OCI-LY1 (cell line): ENCODE measurements around the gene LRTM2.

Experiments
- H2AFZ ChIP-seq: fragments of 200-600 bp; sonication (generic), shearing (Covaris generic); 2 replicates; pipeline ENCODE4 v1.6.0; 2014; ENCODE audit warnings: antibody characterized with exemption, mild to moderate bottlenecking, low read length
- H3F3A ChIP-seq: fragments of 200-600 bp; sonication (generic), shearing (Covaris generic); 2 replicates; pipeline ENCODE4 v1.6.0; 2014; ENCODE audit warnings: mild to moderate bottlenecking, antibody characterized with exemption, low read length, moderate library complexity; ENCODE audit not compliant: insufficient read depth
- H3K27ac ChIP-seq: fragments of 200-600 bp; sonication (generic); 2 replicates; pipeline ENCODE4 v1.5.1; 2014; ENCODE audit warnings: low read length, mixed run types, mild to moderate bottlenecking, low read depth; ENCODE audit not compliant: poor library complexity, severe bottlenecking
- H3K27me3 ChIP-seq: fragments of 200-600 bp; sonication (generic); 2 replicates; pipeline ENCODE4 v1.6.0; 2014; ENCODE audit warnings: antibody characterized with exemption, mild to moderate bottlenecking, low read length, moderate library complexity; ENCODE audit not compliant: insufficient read depth
- H3K36me3 ChIP-seq: fragments of 200-600 bp; sonication (generic); 2 replicates; pipeline ENCODE4 v1.6.1; 2014; ENCODE audit warnings: mild to moderate bottlenecking, antibody characterized with exemption, low read length, moderate library complexity, mixed read lengths; ENCODE audit not compliant: insufficient read depth
- H3K4me1 ChIP-seq: fragments of 200-600 bp; sonication (generic); 2 replicates; pipeline ENCODE4 v1.5.1; 2014; ENCODE audit warnings: mild to moderate bottlenecking, low read length, moderate library complexity; ENCODE audit not compliant: insufficient read depth, severe bottlenecking
- H3K4me2 ChIP-seq: fragments of 200-600 bp; sonication (generic), shearing (Covaris generic); 2 replicates; pipeline ENCODE4 v1.6.1; 2014; ENCODE audit warnings: low read length
- H3K4me3 ChIP-seq: fragments of 200-600 bp; sonication (generic); 2 replicates; pipeline ENCODE4 v1.5.1; 2014; ENCODE audit warnings: low read length, low read depth, mild to moderate bottlenecking, mixed read lengths; ENCODE audit not compliant: poor library complexity, severe bottlenecking
- H3K79me2 ChIP-seq: fragments of 200-600 bp; shearing (Covaris generic); 2 replicates; pipeline ENCODE4 v1.6.1; 2016; ENCODE audit warnings: mixed run types, low read length, mixed read lengths; ENCODE audit not compliant: insufficient read depth
- H3K9ac ChIP-seq: fragments of 200-600 bp; sonication (generic), shearing (Covaris generic); 2 replicates; pipeline ENCODE4 v1.6.1; 2014; ENCODE audit warnings: mild to moderate bottlenecking, low read length, mixed read lengths
- H3K9me2 ChIP-seq: fragments of 200-600 bp; sonication (generic), shearing (Covaris generic); 2 replicates; pipeline ENCODE4 v1.6.1; 2014; ENCODE audit warnings: low read depth, mild to moderate bottlenecking, low read length, mixed read lengths
- H3K9me3 ChIP-seq: fragments of 200-600 bp; shearing (Covaris generic); 2 replicates; pipeline ENCODE4 v1.6.1; 2014; ENCODE audit warnings: low read length, mixed read lengths
- H4K20me1 ChIP-seq: fragments of 200-600 bp; sonication (generic), shearing (Covaris generic); 2 replicates; pipeline ENCODE4 v1.6.0; 2016; ENCODE audit warnings: mild to moderate bottlenecking, low read length; ENCODE audit not compliant: insufficient read depth
- CTCF ChIP-seq: fragments of 200-600 bp; sonication (generic), shearing (Covaris generic); IDR thresholded peaks from 2 replicates; pipeline ENCODE4 v1.5.1; 2017; ENCODE audit warnings: mild to moderate bottlenecking, antibody characterized with exemption, low read length, moderate library complexity, mixed read lengths
- EZH2 ChIP-seq: fragments of 200-600 bp; sonication (generic), shearing (Covaris generic); IDR thresholded peaks from 2 replicates; pipeline ENCODE4 v1.8.0; 2017; ENCODE audit warnings: borderline replicate concordance, mixed run types, mild to moderate bottlenecking, antibody characterized with exemption, low read length, moderate library complexity, mixed read lengths

Gene LRTM2

GRCh38 chr12:1799882-1800400, 20.4 kb upstream of the LRTM2 start:
- no peak overlapping the region for H3K9ac ChIP-seq
- no peaks in the 10 kb centered on the region for H3K27me3 ChIP-seq
- H3K36me3 ChIP-seq, result no peaks in the 10 kb centered on the region
- no peak overlapping the region for H2AFZ ChIP-seq
- TF ChIP-seq CTCF (no peak), EZH2 (no peak)
- H3K27ac ChIP-seq, result no peak overlapping the region
- H3K4me3 ChIP-seq, result no peak overlapping the region
- H3K79me2 ChIP-seq, result no peaks in the 10 kb centered on the region
- H3K4me2 ChIP-seq, result no peak overlapping the region
- H3F3A ChIP-seq, result no peaks in the 10 kb centered on the region
- no peaks in the 10 kb centered on the region for H3K9me2 ChIP-seq
- H3K4me1 ChIP-seq, result peaks cover 30% of the 10 kb centered on the region
- no peaks in the 10 kb centered on the region for H4K20me1 ChIP-seq
- H3K9me3 ChIP-seq, result no peaks in the 10 kb centered on the region

DNA sequence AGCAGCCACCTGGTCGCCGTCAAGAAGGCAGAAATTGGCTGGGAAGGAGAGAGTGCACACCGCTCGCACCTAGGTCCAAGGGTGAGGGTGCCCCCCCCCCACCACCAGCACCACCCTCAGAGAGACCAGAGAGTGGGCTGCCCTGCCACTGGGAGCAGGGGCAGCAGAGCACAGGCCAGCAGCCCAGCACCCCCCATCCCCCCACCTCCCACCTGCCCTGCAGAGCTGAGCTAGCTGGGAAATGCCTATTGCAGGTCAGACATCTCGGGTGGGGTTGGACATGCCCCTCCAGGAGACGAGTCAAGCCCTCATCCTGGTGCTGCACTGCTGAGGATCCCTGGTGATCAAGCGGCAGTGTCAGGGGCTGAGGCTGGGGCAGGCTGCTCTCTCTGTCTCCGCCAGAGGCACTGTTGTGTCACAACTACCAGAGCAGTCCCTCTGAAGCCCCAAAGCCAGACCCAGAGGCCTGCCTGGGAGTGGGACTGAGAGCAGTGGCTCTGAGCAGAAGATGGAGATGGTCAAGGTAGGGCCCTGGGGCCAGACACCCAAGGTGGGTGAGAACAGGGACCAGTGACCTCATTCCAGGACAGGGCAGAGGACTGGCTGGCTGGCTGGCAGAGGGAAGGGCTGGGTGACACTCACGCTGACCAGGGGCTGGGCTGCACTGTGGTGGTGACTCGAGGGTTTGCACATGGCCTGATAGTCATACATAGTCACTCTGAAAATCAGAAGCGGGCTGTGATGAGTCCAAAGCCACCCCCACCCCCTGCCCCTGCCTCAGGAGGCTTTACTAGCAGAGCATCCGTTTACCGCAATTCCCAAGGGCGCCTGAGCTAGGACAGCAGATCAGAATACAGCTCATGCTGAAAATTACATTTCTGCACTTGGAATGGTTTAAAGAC, 19.7 kb upstream of the LRTM2 start:
- H3K4me2 ChIP-seq, result no peak overlapping the region
- H3K9ac ChIP-seq, result no peak overlapping the region
- no peak overlapping the region for H3K27ac ChIP-seq
- H2AFZ ChIP-seq, result no peak overlapping the region
- no peaks in the 10 kb centered on the region for H4K20me1 ChIP-seq
- H3F3A ChIP-seq, result no peaks in the 10 kb centered on the region
- H3K9me3 ChIP-seq, result no peaks in the 10 kb centered on the region
- no peaks in the 10 kb centered on the region for H3K9me2 ChIP-seq
- no peaks in the 10 kb centered on the region for H3K79me2 ChIP-seq
- H3K4me1 ChIP-seq, result peaks cover 28% of the 10 kb centered on the region
- H3K27me3 ChIP-seq, result no peaks in the 10 kb centered on the region
- no peak overlapping the region for H3K4me3 ChIP-seq
- TF ChIP-seq EZH2, result no peak
- TF ChIP-seq CTCF, result peak; percentile 74
- H3K36me3 ChIP-seq, result no peaks in the 10 kb centered on the region

- H3K27me3 ChIP-seq, result no peaks in the 10 kb centered on the region
- H3K9ac ChIP-seq, result no peak overlapping the region
- H2AFZ ChIP-seq, result no peak overlapping the region
- no peaks in the 10 kb centered on the region for H3F3A ChIP-seq
- no peaks in the 10 kb centered on the region for H3K9me3 ChIP-seq
- no peaks in the 10 kb centered on the region for H3K9me2 ChIP-seq
- H3K4me1 ChIP-seq, result peaks cover 22% of the 10 kb centered on the region
- H3K79me2 ChIP-seq, result no peaks in the 10 kb centered on the region
- no peak overlapping the region for H3K4me3 ChIP-seq
- no peak overlapping the region for H3K4me2 ChIP-seq
- H3K27ac ChIP-seq, result no peak overlapping the region
- no peaks in the 10 kb centered on the region for H3K36me3 ChIP-seq
- no peaks in the 10 kb centered on the region for H4K20me1 ChIP-seq
- TF ChIP-seq CTCF (no peak), EZH2 (no peak)
These were observed 18.9 kb upstream of the LRTM2 start for GRCh38 chr12:1801303-1801975.
